NCI-H2029 treated with DMSO at 0.1 percent for 48 hours (cell line): ENCODE measurements around the gene ADAMTS8.

ENCODE experiments used
- DNase-seq: peaks from one replicate; lab custom pipeline; 2025; lab: John Stamatoyannopoulos, UW

Gene ADAMTS8

GRCh38 chr11:130462931-130463330 is 34.5 kb upstream of the ADAMTS8 start:
- no peak for DNase-seq

DNA sequence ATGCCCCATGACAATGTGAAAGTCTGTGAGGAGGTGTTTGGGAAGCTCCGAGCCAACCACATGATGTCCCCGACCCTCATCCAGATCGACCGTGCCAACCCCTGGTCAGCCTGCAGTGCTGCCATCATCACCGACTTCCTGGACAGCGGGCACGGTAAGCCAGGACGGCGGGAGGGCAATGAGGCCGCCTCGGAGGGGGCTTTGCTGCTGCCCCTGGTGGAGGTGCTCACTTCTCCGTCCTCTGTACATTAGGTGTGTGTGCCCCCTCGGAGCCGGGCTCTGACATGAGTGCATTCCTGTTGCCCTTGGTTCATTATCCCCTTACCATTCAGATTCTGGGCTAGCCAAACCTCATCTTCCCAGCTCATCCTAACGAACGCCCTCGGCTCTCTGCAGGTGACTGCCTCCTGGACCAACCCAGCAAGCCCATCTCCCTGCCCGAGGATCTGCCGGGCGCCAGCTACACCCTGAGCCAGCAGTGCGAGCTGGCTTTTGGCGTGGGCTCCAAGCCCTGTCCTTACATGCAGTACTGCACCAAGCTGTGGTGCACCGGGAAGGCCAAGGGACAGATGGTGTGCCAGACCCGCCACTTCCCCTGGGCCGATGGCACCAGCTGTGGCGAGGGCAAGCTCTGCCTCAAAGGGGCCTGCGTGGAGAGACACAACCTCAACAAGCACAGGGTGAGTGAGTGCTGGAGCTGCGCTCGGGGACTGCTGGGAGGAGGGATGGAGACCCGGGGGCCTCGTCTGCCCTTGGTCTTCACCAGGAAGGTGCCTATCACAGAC is 33.9 kb upstream of the ADAMTS8 start:
- DNase-seq = no peak

- DNase-seq = no peak
These were observed 31.1 kb upstream of the ADAMTS8 start for GRCh38 chr11:130459521-130459920.

DNA sequence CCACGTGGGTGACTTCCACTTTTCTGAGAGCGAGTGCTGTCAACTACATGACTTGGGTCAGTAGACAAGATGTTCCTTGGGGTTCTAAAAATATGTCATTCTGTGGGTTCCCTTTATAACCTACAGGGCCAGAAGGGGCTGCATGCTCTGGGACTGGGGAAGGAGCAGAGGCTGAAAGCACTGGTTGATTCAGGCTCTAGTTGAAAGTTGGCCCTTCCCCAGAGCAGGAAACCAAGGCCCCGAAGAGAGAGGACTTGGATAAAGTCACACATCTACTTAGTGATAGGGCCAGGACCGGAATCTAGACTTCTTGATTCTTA is 30.0 kb upstream of the ADAMTS8 start:
- no peak for DNase-seq

GRCh38 chr11:130457623-130458409 is 29.4 kb upstream of the ADAMTS8 start:
- no peak for DNase-seq

GRCh38 chr11:130456286-130456685 is 27.9 kb upstream of the ADAMTS8 start:
- DNase-seq = no peak

DNA sequence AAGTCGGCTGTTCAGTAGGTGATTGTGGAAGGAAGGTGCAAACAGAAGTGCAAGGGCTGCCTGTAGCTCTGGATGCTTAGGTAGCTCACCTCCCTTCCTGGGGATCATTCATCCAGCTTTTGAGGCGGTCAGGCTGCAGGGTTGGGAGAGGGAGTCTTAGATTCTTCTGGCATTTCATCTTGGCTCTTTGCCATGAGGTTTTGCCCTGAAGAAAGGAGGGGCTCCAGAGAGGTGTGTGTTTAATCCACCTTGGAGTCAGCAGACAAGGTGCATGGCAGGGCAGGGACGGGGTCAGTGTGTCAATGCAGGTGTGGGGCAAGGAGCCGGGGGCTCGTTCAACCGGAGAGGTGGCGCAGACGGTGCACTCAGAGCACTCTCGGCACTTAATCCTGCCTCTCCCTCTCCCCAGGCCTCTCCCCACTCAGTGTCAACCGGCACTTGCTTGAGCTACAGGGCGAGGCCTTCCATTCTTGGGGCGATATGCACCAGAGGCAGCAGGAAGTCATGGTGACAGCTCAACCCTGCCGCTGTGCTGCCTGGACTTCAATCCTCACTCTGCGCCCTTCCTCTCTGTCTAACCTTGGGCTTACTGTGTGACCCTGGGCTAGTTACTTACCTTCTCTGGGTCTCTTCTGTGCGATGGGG is 27.2 kb upstream of the ADAMTS8 start:
- no peak for DNase-seq

DNA sequence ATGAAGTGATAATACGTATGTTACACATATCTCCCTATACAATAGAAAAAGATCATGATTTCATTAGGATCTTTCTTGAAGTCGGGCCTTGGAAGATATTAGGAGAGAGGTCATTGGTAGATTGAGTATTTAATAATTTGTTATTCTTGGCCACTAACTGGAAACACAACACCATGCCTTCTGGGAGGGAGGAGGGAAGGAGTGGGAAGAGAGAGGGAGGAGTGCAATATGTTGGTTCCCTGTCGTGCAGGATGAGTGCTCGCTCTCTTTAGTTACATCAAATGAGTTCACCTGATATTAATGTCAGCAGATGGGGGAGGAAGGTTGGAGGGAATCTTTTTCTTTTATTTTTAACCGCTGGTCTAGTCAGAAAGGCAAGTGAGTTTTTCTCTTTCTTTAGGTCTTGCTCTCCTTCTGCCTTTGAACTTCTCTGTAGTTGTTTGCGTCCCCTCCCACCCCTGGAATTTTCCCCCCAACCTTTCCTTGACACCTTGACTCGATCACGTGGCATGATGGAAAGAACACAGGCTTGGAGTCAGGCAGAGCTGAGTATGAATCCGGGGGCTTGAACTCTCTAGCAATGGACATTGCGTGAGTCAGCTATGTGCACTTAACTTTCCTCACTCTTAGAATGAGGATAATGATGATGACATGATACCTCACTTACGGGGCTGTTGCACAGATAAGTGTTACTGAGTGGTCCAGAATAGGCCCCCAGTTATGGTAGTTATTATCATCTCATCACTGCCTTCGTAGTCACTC is 26.3 kb upstream of the ADAMTS8 start:
- no peak for DNase-seq

DNA sequence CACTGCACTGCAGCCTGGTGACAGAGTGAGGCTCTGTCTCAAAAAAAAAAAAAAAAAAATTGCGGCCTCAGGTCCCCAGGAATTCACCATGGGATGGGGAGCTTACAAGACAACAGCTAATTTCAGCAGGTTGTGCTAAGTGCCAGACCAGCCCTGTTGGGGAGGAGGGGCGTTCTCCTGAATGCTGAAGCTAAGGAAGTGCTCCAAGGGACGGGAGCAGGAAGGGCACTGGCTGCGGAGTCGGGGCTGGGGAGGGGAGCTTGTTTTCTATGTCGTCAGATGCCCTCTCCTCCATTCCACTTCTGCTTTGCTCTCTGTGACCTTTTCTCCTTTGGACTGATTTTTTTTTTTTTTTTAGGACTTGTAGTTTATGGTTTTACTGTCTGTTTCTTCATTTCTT is 24.5 kb upstream of the ADAMTS8 start:
- DNase-seq = no peak

DNA sequence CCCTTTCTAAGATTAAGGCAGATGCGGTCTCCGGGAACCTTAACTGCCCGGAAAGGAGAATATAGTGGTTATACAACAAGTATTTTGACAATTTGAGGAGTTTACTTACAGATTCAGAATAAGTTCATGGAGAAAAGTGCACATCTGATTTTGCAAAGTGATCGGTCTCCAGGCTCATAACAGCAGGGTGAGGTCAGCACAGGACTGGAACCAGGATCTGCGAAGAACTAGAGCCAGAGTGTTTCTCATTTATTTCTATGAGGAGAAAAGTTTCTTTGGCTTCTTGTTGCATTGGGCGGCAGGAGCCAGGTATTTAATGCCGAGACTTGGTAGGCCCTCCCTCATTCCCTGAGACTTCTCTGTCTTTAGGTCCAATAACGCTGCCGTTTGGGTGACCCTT is 23.8 kb upstream of the ADAMTS8 start:
- no peak for DNase-seq

DNA sequence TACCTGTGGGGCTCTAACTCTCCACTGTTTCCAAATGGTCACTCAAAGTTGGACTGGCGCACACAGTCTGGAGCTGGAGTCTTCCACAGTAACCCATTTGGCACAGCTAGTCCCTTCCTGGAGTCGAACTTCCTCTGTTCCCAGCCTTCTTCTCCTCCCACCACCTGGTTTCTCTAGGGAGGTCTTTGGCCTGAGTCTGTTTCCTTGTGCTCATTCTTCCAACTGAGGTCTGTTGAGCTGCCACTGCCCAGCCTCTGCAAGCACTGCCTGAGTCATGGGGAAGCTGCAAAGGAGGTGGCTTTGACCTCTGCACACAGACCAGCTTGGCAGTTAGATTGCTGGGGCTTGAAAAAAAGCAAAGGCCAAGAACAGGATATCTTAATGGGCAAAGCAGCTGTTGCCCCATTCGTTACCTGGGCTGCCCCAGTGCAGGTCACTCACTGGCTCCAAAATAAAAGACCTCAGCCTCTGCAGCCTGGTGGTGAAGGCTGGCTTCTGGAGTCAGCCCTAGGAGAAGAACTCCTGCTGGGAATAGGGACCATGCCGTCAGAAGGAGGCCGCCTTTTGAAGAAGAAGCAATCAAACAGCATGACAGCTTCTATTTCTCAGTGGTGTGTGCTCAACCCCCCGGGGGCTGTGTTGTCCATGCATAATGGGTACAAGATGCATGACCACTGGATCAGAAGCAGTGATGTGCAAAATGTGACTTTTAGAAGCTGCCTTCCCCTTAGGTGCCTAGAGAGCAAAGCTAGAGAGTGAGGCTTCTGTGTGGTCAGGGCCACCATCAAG is 23.0 kb upstream of the ADAMTS8 start:
- DNase-seq = no peak

GRCh38 chr11:130449996-130450769 is 21.8 kb upstream of the ADAMTS8 start:
- no peak for DNase-seq

GRCh38 chr11:130449310-130449990 is 21.0 kb upstream of the ADAMTS8 start:
- DNase-seq = no peak

GRCh38 chr11:130448416-130449309 is 20.3 kb upstream of the ADAMTS8 start, which contains the start of gene ADAMTS15:
Gene ADAMTS15, plus strand, starts transcription at chr11:130448645. Its CDS starts 329 bp downstream, at chr11:130448974.
- peak; percentile 85 for DNase-seq

- DNase-seq = no peak
These were observed 19.6 kb upstream of the ADAMTS8 start for GRCh38 chr11:130448039-130448415.

DNA sequence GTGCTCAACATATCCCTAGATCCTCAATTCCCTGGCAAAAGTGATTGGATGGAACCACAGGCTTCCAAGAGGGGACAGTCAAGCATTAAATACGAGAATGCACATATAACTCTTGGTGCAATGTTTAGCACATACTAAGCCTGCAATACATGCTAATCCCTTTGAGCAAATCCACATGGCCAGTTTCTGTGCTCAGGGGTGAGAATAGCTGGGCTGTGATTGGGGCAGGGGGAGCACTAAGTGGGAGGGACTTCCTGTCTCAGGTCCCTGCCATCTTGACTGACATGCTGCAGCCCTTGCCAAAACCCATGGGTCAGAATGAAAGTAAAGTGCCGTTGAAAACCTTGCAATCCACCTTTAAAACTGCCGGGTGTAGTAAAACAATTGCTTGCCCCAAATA is 17.4 kb upstream of the ADAMTS8 start:
- DNase-seq = no peak

GRCh38 chr11:130442737-130443136 is 14.3 kb upstream of the ADAMTS8 start:
- no peak for DNase-seq

DNA sequence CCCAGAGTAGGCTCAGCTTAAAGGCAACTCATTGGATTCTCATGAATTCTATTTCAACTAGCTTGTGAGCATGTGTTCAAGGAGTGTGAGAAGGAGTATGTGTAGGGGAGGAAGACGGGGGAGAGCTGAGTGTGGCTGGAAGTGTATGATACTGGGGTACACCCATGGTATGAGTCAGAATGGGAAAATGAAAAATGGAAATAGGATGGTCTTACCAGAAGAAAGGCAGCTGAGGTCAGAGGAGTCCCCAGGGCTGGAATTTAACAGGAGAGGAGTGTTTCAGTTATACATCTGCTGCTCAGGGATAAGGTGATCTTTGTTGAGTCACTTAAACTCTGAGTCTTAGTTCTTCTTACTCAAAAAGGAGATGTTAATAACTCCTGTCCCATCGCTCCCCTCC is 13.3 kb upstream of the ADAMTS8 start:
- DNase-seq = no peak

DNA sequence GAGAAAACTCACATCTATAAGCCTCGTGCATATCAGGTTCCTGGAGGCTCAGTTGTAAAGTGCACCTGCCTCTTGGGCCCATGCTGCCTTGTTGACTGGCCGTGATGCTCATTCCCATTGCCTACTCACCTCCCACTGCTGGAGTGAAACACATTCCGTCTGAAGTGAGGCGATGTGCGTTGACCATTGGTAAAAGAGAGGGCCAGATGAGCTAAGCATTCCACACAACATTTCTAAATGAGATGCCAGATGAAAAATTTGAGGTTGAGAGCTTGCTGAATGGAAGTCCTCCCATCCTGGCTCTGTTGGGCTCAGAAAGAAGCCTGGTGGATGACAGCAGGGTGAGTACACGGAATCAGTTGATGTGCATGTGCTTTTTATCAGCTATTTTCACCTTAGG is 11.5 kb upstream of the ADAMTS8 start:
- no peak for DNase-seq
